HCT116 (cell line): Measurements from ENCODE around the gene H19. TPM values are rescaled to one million over a fixed set of nuclear protein-coding genes. Genes with fewer than 3 reads are reported as not detected.

Experiments used
- ATAC-seq: fragments of 200-7000 bp; cut with Tn5 transposase; 2 replicates; pipeline ENCODE4 v1.9.1; 2020; ENCODE audit warnings: mild to moderate bottlenecking, moderate library complexity
- BruUV-seq: library from RNA; stranded (reverse); fragments of 400-500 nt; replicated peaks from 2 replicates; lab custom pipeline; 2021; lab: Mats Ljungman, UMichigan
- CTCF ChIA-PET: fragments of 300-600 bp; sonication (Branson Sonifier 250); formaldehyde crosslinking; loops from one replicate; lab custom pipeline; 2021; ENCODE audit warnings: antibody characterized with exemption; lab: Charles Lee
- POLR2A ChIA-PET: fragments of 300-600, 350-600 bp; sonication (Branson Sonifier 250); formaldehyde crosslinking; loops from one replicate; lab custom pipeline; 2021; ENCODE audit warnings: antibody characterized with exemption; lab: Charles Lee
- RAD21 ChIA-PET, 2 experiments: fragments of 300-600 bp; sonication (Branson Sonifier 250); formaldehyde crosslinking; loops; one replicate each; lab custom pipeline; 2023; ENCODE audit warnings: low total read pairs in 2 of 2; ENCODE audit not compliant: uncharacterized antibody in 2 of 2, unreplicated experiment in 2 of 2, low non-redundant PET in 1 of 2; lab: Charles Lee
- DNase-seq: peaks from one replicate; pipeline ENCODE4 v3.0.0-alpha.2; 2010; ENCODE audit warnings: low read depth, low spot score
- H2AFZ ChIP-seq: fragments of 200-600 bp; shearing (Covaris generic), sonication (generic); 2 replicates; pipeline ENCODE4 v1.6.1; 2017; ENCODE audit warnings: low read depth, mixed run types, mixed read lengths, antibody characterized with exemption, low read length; ENCODE audit not compliant: poor library complexity, severe bottlenecking
- H3K27ac ChIP-seq: 2 replicates; pipeline ENCODE4 v1.5.1; 2012; ENCODE audit warnings: low read depth, low read length
- H3K27me3 ChIP-seq: fragments of 200-600 bp; sonication (generic); 2 replicates; pipeline ENCODE4 v1.6.1; 2016; ENCODE audit warnings: mixed run types, low read length, mixed read lengths; ENCODE audit not compliant: insufficient read depth
- H3K36me3 ChIP-seq, 2 experiments: fragments of 200-500 bp in 1 of 2; fragments of 200-600 bp in 1 of 2; sonication (Bioruptor generic) in 1 of 2; sonication (generic) in 1 of 2; 2 replicates each; pipeline versions ENCODE4 v1.5.1 to v1.6.1; 2014 to 2016; ENCODE audit warnings: low read length in 2 of 2, inconsistent platforms in 1 of 2, mixed read lengths in 1 of 2, mixed run types in 1 of 2; ENCODE audit not compliant: insufficient read depth in 2 of 2, control insufficient read depth in 1 of 2
- H3K4me1 ChIP-seq, 2 experiments: fragments of 200-600 bp in 1 of 2; sonication (generic) in 1 of 2; 2 replicates each; pipeline versions ENCODE4 v1.5.1 to v1.6.1; 2012 to 2017; ENCODE audit warnings: low read length in 2 of 2, inconsistent platforms in 1 of 2, mild to moderate bottlenecking in 1 of 2, mixed read lengths in 1 of 2, mixed run types in 1 of 2, moderate library complexity in 1 of 2; ENCODE audit not compliant: insufficient read depth in 2 of 2, control insufficient read depth in 1 of 2
- H3K4me2 ChIP-seq: fragments of 200-600 bp; sonication (generic); 2 replicates; pipeline ENCODE4 v1.6.1; 2017; ENCODE audit warnings: mixed run types, low read length, mixed read lengths
- H3K4me3 ChIP-seq, 2 experiments: fragments of 200-600 bp in 1 of 2; sonication (generic) in 1 of 2; replicated peaks in 1 of 2; 2 replicates each; pipeline ENCODE4 v1.5.1; 2011 to 2016; ENCODE audit warnings: low read length in 2 of 2, control low read depth in 1 of 2, low read depth in 1 of 2, mild to moderate bottlenecking in 1 of 2, mixed read lengths in 1 of 2, mixed run types in 1 of 2
- H3K79me2 ChIP-seq: fragments of 200-600 bp; sonication (generic); 2 replicates; pipeline ENCODE4 v1.6.1; 2017; ENCODE audit warnings: mild to moderate bottlenecking, mixed run types, low read length, moderate library complexity, mixed read lengths; ENCODE audit not compliant: insufficient read depth
- H3K9ac ChIP-seq: fragments of 200-600 bp; sonication (generic); 2 replicates; pipeline ENCODE4 v1.6.1; 2016; ENCODE audit warnings: low read length, mixed read lengths
- H3K9me2 ChIP-seq: fragments of 200-600 bp; sonication (generic), shearing (Covaris generic); 2 replicates; pipeline ENCODE4 v1.6.1; 2017; ENCODE audit warnings: mixed run types, mild to moderate bottlenecking, moderate library complexity; ENCODE audit not compliant: insufficient read depth
- H3K9me3 ChIP-seq, 2 experiments: fragments of 200-500 bp in 1 of 2; fragments of 200-600 bp in 1 of 2; sonication (Bioruptor generic) in 1 of 2; sonication (generic) in 1 of 2; 2 replicates each; pipeline ENCODE4 v1.6.1; 2014 to 2017; ENCODE audit warnings: low read length in 2 of 2, mixed read lengths in 2 of 2, inconsistent platforms in 1 of 2, low read depth in 1 of 2, mild to moderate bottlenecking in 1 of 2, mixed run types in 1 of 2, moderate library complexity in 1 of 2; ENCODE audit not compliant: control insufficient read depth in 1 of 2, insufficient read depth in 1 of 2
- H4K20me1 ChIP-seq: fragments of 200-600 bp; sonication (generic), shearing (Covaris generic); 2 replicates; pipeline ENCODE4 v1.6.1; 2017; ENCODE audit warnings: mixed run types, mild to moderate bottlenecking, moderate library complexity; ENCODE audit not compliant: insufficient read depth
- CEBPB ChIP-seq: IDR thresholded peaks from 2 replicates; pipeline ENCODE4 v1.6.1; 2012; ENCODE audit warnings: low read depth
- EGR1 ChIP-seq: IDR thresholded peaks from 2 replicates; pipeline ENCODE4 v1.6.1; 2012; ENCODE audit warnings: low read depth
- EZH2phosphoT487 ChIP-seq: fragments of 200-600 bp; IDR thresholded peaks from 2 replicates; pipeline ENCODE4 v1.6.1; 2018; ENCODE audit warnings: antibody characterized with exemption, borderline replicate concordance
- POLR2A ChIP-seq: IDR thresholded peaks from 2 replicates; pipeline ENCODE4 v1.7.0; 2011; ENCODE audit warnings: borderline replicate concordance; ENCODE audit not compliant: insufficient read depth, insufficient read length; ENCODE audit errors: extremely low read depth
- POLR2AphosphoS5 ChIP-seq: IDR thresholded peaks from 2 replicates; pipeline ENCODE4 v1.6.1; 2011; ENCODE audit warnings: mild to moderate bottlenecking, low read depth, low read length, moderate library complexity
- RAD21 ChIP-seq: IDR thresholded peaks from 2 replicates; pipeline ENCODE4 v1.6.1; 2012; ENCODE audit warnings: low read depth, mild to moderate bottlenecking
- SIN3A ChIP-seq: IDR thresholded peaks from 2 replicates; pipeline ENCODE4 v1.6.1; 2012; ENCODE audit warnings: low read depth
- SP1 ChIP-seq: IDR thresholded peaks from 2 replicates; pipeline ENCODE4 v1.6.1; 2012; ENCODE audit warnings: low read depth
- SRF ChIP-seq: IDR thresholded peaks from 2 replicates; pipeline ENCODE4 v1.6.1; 2012; ENCODE audit warnings: low read depth
- TCF7L2 ChIP-seq: IDR thresholded peaks from 2 replicates; pipeline ENCODE4 v1.7.0; 2011; ENCODE audit warnings: borderline replicate concordance, inconsistent platforms; ENCODE audit not compliant: insufficient read depth, insufficient read length; ENCODE audit errors: extremely low read depth
- ZNF274 ChIP-seq: fragments of 200-500 bp; sonication (Bioruptor generic); IDR thresholded peaks from 2 replicates; pipeline ENCODE4 v1.6.1; 2014; ENCODE audit warnings: mild to moderate bottlenecking, low read depth, low read length, inconsistent platforms
- intact Hi-C: fragments of 100-400 bp; cut with micrococcal nuclease; formaldehyde crosslinking; loops from 2 replicates; pipeline ENCODE4 v1.10.0; 2022
- total RNA-seq: library from RNA; stranded (reverse); gene quantifications from one replicate; pipeline ENCODE4 v1.2.1, GENCODE V29; 2021; ENCODE audit not compliant: unreplicated experiment
- TF ChIP-seq, protein P1 (sequence below), 3 experiments: fragments of 200-600 bp in 1 of 3; sonication (generic) in 1 of 3; IDR thresholded peaks in 2 of 3; conservative IDR thresholded peaks in 1 of 3; 2 replicates each; pipeline ENCODE4 v1.5.1; 2012 to 2017; ENCODE audit warnings: low read depth in 2 of 3, low read length in 2 of 3, antibody characterized with exemption in 1 of 3, borderline replicate concordance in 1 of 3, control low read depth in 1 of 3, mild to moderate bottlenecking in 1 of 3, mixed read lengths in 1 of 3, mixed run types in 1 of 3, moderate library complexity in 1 of 3; ENCODE audit not compliant: insufficient read depth in 1 of 3
- TF ChIP-seq, protein P2 (sequence below): IDR thresholded peaks from 2 replicates; pipeline ENCODE4 v1.6.1; 2012; ENCODE audit warnings: low read depth
- TF ChIP-seq, protein P3 (sequence below): IDR thresholded peaks from 2 replicates; pipeline ENCODE4 v1.6.1; 2012
- TF ChIP-seq, protein P4 (sequence below): IDR thresholded peaks from 2 replicates; pipeline ENCODE4 v1.6.1; 2011; ENCODE audit warnings: mild to moderate bottlenecking, low read length, moderate library complexity; ENCODE audit not compliant: insufficient replicate concordance; ENCODE audit errors: extremely low read depth

The H19 gene
- total RNA-seq, 1 experiment from 2014 or later: 10.5 TPM

DNA sequence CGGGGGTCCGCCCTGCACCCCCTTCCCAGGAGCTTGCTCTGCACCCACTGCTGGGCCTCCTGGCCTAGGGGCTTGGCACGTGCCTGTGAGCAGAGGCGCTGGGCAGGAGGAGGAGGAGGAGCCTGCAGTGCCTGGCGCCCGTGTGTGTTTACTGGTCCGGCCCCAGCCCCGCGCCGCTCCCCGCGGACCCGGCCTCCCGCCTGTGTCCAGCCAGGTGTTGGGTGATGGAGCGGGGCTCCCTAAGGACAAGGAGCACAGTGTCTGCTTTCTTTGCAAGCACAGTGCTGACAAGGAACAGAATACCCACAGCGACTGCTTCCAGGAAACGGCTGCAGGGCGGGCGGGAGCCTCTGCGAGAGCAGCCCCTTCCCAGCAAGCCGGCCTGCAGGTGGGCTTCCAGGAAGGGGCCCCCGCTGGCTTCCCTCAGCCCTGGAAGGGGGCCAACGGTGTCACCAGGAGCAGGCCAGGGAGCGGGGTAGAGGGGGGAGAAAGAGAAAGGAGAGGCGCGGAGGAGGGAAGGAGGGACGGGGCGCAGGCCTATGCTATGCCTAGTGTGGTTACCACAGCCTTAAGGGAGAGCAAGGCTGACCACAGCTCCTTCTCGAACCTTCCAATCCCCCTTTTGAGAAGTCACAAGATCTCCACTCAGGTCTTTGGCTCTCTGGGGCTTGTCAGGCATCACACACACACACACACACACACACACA, 6.6 kb downstream of the H19 start:
- TF ChIP-seq, protein P1, sequence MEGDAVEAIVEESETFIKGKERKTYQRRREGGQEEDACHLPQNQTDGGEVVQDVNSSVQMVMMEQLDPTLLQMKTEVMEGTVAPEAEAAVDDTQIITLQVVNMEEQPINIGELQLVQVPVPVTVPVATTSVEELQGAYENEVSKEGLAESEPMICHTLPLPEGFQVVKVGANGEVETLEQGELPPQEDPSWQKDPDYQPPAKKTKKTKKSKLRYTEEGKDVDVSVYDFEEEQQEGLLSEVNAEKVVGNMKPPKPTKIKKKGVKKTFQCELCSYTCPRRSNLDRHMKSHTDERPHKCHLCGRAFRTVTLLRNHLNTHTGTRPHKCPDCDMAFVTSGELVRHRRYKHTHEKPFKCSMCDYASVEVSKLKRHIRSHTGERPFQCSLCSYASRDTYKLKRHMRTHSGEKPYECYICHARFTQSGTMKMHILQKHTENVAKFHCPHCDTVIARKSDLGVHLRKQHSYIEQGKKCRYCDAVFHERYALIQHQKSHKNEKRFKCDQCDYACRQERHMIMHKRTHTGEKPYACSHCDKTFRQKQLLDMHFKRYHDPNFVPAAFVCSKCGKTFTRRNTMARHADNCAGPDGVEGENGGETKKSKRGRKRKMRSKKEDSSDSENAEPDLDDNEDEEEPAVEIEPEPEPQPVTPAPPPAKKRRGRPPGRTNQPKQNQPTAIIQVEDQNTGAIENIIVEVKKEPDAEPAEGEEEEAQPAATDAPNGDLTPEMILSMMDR (IDR thresholded peaks at IDR 0.05 in 2 of 3, conservative IDR thresholded peaks at IDR 0.05 in 1 of 3; ENCODE audit: borderline replicate concordance in 1 of 3, insufficient read depth in 1 of 3, low read depth in 2 of 3, low read length in 2 of 3): no peak
- TF ChIP-seq SIN3A (no peak), EGR1 (no peak), POLR2A (no peak), SRF (no peak), POLR2AphosphoS5 (no peak), RAD21 (no peak), EZH2phosphoT487 (no peak), CEBPB (no peak), SP1 (no peak), TCF7L2 (no peak), ZNF274 (no peak)
- TF ChIP-seq, protein P2, sequence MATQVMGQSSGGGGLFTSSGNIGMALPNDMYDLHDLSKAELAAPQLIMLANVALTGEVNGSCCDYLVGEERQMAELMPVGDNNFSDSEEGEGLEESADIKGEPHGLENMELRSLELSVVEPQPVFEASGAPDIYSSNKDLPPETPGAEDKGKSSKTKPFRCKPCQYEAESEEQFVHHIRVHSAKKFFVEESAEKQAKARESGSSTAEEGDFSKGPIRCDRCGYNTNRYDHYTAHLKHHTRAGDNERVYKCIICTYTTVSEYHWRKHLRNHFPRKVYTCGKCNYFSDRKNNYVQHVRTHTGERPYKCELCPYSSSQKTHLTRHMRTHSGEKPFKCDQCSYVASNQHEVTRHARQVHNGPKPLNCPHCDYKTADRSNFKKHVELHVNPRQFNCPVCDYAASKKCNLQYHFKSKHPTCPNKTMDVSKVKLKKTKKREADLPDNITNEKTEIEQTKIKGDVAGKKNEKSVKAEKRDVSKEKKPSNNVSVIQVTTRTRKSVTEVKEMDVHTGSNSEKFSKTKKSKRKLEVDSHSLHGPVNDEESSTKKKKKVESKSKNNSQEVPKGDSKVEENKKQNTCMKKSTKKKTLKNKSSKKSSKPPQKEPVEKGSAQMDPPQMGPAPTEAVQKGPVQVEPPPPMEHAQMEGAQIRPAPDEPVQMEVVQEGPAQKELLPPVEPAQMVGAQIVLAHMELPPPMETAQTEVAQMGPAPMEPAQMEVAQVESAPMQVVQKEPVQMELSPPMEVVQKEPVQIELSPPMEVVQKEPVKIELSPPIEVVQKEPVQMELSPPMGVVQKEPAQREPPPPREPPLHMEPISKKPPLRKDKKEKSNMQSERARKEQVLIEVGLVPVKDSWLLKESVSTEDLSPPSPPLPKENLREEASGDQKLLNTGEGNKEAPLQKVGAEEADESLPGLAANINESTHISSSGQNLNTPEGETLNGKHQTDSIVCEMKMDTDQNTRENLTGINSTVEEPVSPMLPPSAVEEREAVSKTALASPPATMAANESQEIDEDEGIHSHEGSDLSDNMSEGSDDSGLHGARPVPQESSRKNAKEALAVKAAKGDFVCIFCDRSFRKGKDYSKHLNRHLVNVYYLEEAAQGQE: no peak
- TF ChIP-seq, protein P3, sequence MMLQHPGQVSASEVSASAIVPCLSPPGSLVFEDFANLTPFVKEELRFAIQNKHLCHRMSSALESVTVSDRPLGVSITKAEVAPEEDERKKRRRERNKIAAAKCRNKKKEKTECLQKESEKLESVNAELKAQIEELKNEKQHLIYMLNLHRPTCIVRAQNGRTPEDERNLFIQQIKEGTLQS: no peak
- TF ChIP-seq, protein P4, sequence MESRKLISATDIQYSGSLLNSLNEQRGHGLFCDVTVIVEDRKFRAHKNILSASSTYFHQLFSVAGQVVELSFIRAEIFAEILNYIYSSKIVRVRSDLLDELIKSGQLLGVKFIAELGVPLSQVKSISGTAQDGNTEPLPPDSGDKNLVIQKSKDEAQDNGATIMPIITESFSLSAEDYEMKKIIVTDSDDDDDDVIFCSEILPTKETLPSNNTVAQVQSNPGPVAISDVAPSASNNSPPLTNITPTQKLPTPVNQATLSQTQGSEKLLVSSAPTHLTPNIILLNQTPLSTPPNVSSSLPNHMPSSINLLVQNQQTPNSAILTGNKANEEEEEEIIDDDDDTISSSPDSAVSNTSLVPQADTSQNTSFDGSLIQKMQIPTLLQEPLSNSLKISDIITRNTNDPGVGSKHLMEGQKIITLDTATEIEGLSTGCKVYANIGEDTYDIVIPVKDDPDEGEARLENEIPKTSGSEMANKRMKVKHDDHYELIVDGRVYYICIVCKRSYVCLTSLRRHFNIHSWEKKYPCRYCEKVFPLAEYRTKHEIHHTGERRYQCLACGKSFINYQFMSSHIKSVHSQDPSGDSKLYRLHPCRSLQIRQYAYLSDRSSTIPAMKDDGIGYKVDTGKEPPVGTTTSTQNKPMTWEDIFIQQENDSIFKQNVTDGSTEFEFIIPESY: no peak
- H3K79me2 ChIP-seq: no peaks in the 10 kb centered on the region
- ATAC-seq (no peak), DNase-seq (no peak)
- no peak overlapping the region for H3K4me3 ChIP-seq
- H3K9me2 ChIP-seq: no peaks in the 10 kb centered on the region
- H3K4me1 ChIP-seq: no peaks in the 10 kb centered on the region; a peak in 1 of 4 replicates
- H4K20me1 ChIP-seq: no peaks in the 10 kb centered on the region
- BruUV-seq: no TSS peak
- ChIA-PET CTCF (no interaction called here), RAD21 (no interaction called here), POLR2A (no interaction called here)
- no peak overlapping the region for H3K27ac ChIP-seq
- H3K27me3 ChIP-seq: no peaks in the 10 kb centered on the region
- H2AFZ ChIP-seq: no peak overlapping the region
- no peak overlapping the region for H3K9ac ChIP-seq
- no peaks in the 10 kb centered on the region for H3K9me3 ChIP-seq
- H3K4me2 ChIP-seq: no peak overlapping the region
- no peaks in the 10 kb centered on the region for H3K36me3 ChIP-seq
- intact Hi-C loops: no loop called here
